Parathyroid adenoma (tissue), 2 donors: Measurements from ENCODE around the gene ZNF428.

ENCODE experiments used
- H2AFZ ChIP-seq: fragments of 300-600 bp; sonication (generic); one replicate; pipeline ENCODE4 v1.7.0; 2017; ENCODE audit warnings: antibody characterized with exemption, mild to moderate bottlenecking
- H3K27ac ChIP-seq: fragments of 300-600 bp; sonication (generic); one replicate; pipeline ENCODE4 v1.7.0; 2017
- H3K27me3 ChIP-seq: fragments of 300-600 bp; sonication (generic); one replicate; pipeline ENCODE4 v1.7.0; 2017; ENCODE audit warnings: low read length; ENCODE audit not compliant: control insufficient read depth, insufficient read depth
- H3K36me3 ChIP-seq: fragments of 300-600 bp; sonication (generic); one replicate; pipeline ENCODE4 v1.7.0; 2017; ENCODE audit warnings: low read length; ENCODE audit not compliant: control insufficient read depth, insufficient read depth
- H3K4me1 ChIP-seq: fragments of 300-600 bp; sonication (generic); one replicate; pipeline ENCODE4 v1.7.0; 2017; ENCODE audit warnings: control low read depth
- H3K4me2 ChIP-seq: fragments of 300-600 bp; sonication (generic); one replicate; pipeline ENCODE4 v1.7.0; 2017; ENCODE audit warnings: low read length
- H3K4me3 ChIP-seq: fragments of 300-600 bp; sonication (generic); one replicate; pipeline ENCODE4 v1.7.0; 2017; ENCODE audit warnings: low read depth, low read length
- H3K79me2 ChIP-seq: fragments of 300-600 bp; sonication (generic); one replicate; pipeline ENCODE4 v1.7.0; 2017; ENCODE audit warnings: control low read depth
- H3K9ac ChIP-seq: fragments of 300-600 bp; sonication (generic); one replicate; pipeline ENCODE4 v1.7.0; 2017; ENCODE audit warnings: mild to moderate bottlenecking
- H3K9me3 ChIP-seq: fragments of 300-600 bp; sonication (generic); one replicate; pipeline ENCODE4 v1.7.0; 2017; ENCODE audit warnings: low read length; ENCODE audit not compliant: control insufficient read depth
- CTCF ChIP-seq: fragments of 300-600 bp; sonication (generic); IDR thresholded peaks from one replicate; pipeline ENCODE4 v1.7.0; 2017; ENCODE audit warnings: antibody characterized with exemption, mild to moderate bottlenecking
- donor health status: primary hyperparathyroidism.

Gene ZNF428

GRCh38 chr19:43622070-43622469 is 2.6 kb upstream of the ZNF428 start:
- H2AFZ ChIP-seq, result no peak overlapping the region

GRCh38 chr19:43620061-43621001 is 902 bp upstream of the ZNF428 start:
- H3K27me3 ChIP-seq, result no peaks in the 10 kb centered on the region
- peaks cover 8% of the 10 kb centered on the region for H3K79me2 ChIP-seq
- H3K9ac ChIP-seq, result no peak overlapping the region
- no peaks in the 10 kb centered on the region for H3K36me3 ChIP-seq
- peak overlapping the region; percentile 89 for H3K27ac ChIP-seq
- H2AFZ ChIP-seq, result peak overlapping the region; percentile 92
- H3K4me2 ChIP-seq, result peak overlapping the region; percentile 98
- H3K9me3 ChIP-seq, result no peaks in the 10 kb centered on the region
- no peak for TF ChIP-seq CTCF
- peak overlapping the region; percentile 80 for H3K4me3 ChIP-seq
- peaks cover 3% of the 10 kb centered on the region for H3K4me1 ChIP-seq

More at GRCh38 chr19:43622070-43622469, 2.6 kb upstream of the ZNF428 start:
- H3K79me2 ChIP-seq, result peaks cover 8% of the 10 kb centered on the region
- H3K9ac ChIP-seq, result no peak overlapping the region
- no peak for TF ChIP-seq CTCF
- H3K36me3 ChIP-seq, result no peaks in the 10 kb centered on the region
- H3K27me3 ChIP-seq, result no peaks in the 10 kb centered on the region
- no peak overlapping the region for H3K4me3 ChIP-seq
- H3K27ac ChIP-seq, result no peak overlapping the region
- H3K9me3 ChIP-seq, result no peaks in the 10 kb centered on the region
- peaks cover 3% of the 10 kb centered on the region for H3K4me1 ChIP-seq
- H3K4me2 ChIP-seq, result no peak overlapping the region

GRCh38 chr19:43618921-43619261 is 538 bp downstream of the ZNF428 start:
- no peaks in the 10 kb centered on the region for H3K9me3 ChIP-seq
- H3K4me1 ChIP-seq, result peaks cover 3% of the 10 kb centered on the region
- no peaks in the 10 kb centered on the region for H3K36me3 ChIP-seq
- peaks cover 8% of the 10 kb centered on the region for H3K79me2 ChIP-seq
- peak overlapping the region; percentile 89 for H3K27ac ChIP-seq
- H3K4me2 ChIP-seq, result peak overlapping the region; percentile 98
- peak overlapping the region; percentile 80 for H3K4me3 ChIP-seq
- H3K9ac ChIP-seq, result peak overlapping the region; percentile 79
- TF ChIP-seq CTCF, result no peak
- H2AFZ ChIP-seq, result peak overlapping the region; percentile 92
- H3K27me3 ChIP-seq, result no peaks in the 10 kb centered on the region

GRCh38 chr19:43616954-43617353 is 2.5 kb downstream of the ZNF428 start:
- H3K9me3 ChIP-seq, result no peaks in the 10 kb centered on the region
- H3K4me2 ChIP-seq, result no peak overlapping the region
- H3K9ac ChIP-seq, result no peak overlapping the region
- peaks cover 8% of the 10 kb centered on the region for H3K79me2 ChIP-seq
- peaks cover 3% of the 10 kb centered on the region for H3K4me1 ChIP-seq
- H3K27me3 ChIP-seq, result no peaks in the 10 kb centered on the region
- no peak overlapping the region for H3K4me3 ChIP-seq
- H3K27ac ChIP-seq, result no peak overlapping the region
- TF ChIP-seq CTCF, result no peak
- no peak overlapping the region for H2AFZ ChIP-seq
- no peaks in the 10 kb centered on the region for H3K36me3 ChIP-seq

GRCh38 chr19:43616306-43616705 is 3.1 kb downstream of the ZNF428 start:
- no peak overlapping the region for H3K27ac ChIP-seq
- TF ChIP-seq CTCF, result no peak
- peaks cover 8% of the 10 kb centered on the region for H3K79me2 ChIP-seq
- H3K4me1 ChIP-seq, result peaks cover 3% of the 10 kb centered on the region
- H3K4me3 ChIP-seq, result no peak overlapping the region
- H3K4me2 ChIP-seq, result no peak overlapping the region
- H2AFZ ChIP-seq, result no peak overlapping the region
- H3K36me3 ChIP-seq, result no peaks in the 10 kb centered on the region
- H3K27me3 ChIP-seq, result no peaks in the 10 kb centered on the region
- no peaks in the 10 kb centered on the region for H3K9me3 ChIP-seq
- H3K9ac ChIP-seq, result no peak overlapping the region
